ENCODE results near the gene ANKRD45.

GRCh38 chr1:173580071-173580470 lies 89.6 kb downstream of the ANKRD45 start:
- TF ChIP-seq POLR2AphosphoS5 (IDR thresholded peaks at IDR 0.05; ENCODE audit: low read depth, low read length) (no peak), TCF12 (IDR thresholded peaks at IDR 0.05) (no peak), SIN3A (IDR thresholded peaks at IDR 0.05; ENCODE audit: borderline replicate concordance, low read depth, low read length) (no peak)

All from SK-N-SH (cell line).